ENCODE results near the gene CASP8. TPM values are rescaled to one million over a fixed set of nuclear protein-coding genes. Genes with fewer than 3 reads are reported as not detected.
A peak's percentile ranks its signal among the peaks of the same experiment; 100 is the strongest.

CASP8 gene
- total and polyA plus RNA-seq, 2 donors (not counting 1 experiment from before 2014, with no cell fraction given): 76.7 to 120 TPM

- peaks cover 67% of the 10 kb centered on the region for H3K79me2 ChIP-seq (ENCODE audit: control insufficient read depth, insufficient read depth, low read length)
- H3K4me1 Mint-ChIP-seq: peaks cover 38% of the 10 kb centered on the region
Measured at GRCh38 chr2:201270293-201271001, 10.1 kb downstream of the CASP8 start.

More at GRCh38 chr2:201270293-201271001, 10.1 kb downstream of the CASP8 start:
- Histone ChIP-seq H3K4me3 (ENCODE audit: control extremely low read depth in 1 of 5, extremely low read depth in 1 of 5, insufficient read depth in 1 of 5, low read depth in 2 of 5, low read length in 4 of 5) (no peak overlapping the region), H2AFZ (ENCODE audit: insufficient read depth, low read depth, low read length, poor library complexity, severe bottlenecking) (no peak overlapping the region), H3K4me1 (ENCODE audit: control insufficient read depth in 2 of 2, insufficient read depth in 2 of 2, low read length in 2 of 2) (peaks cover 2 to 3% of the 10 kb centered on the region in 2 donors), H3K27ac (ENCODE audit: low read length in 2 of 2) (no peak overlapping the region), H3K27me3 (replicated peaks in 1 of 4; ENCODE audit: control extremely low read depth in 1 of 4, control insufficient read depth in 3 of 4, insufficient read depth in 4 of 4, low read length in 3 of 4) (no peaks in the 10 kb centered on the region), H3K4me2 (replicated peaks; ENCODE audit: low read depth, low read length, poor library complexity, severe bottlenecking) (no peak overlapping the region), H3K36me3 (replicated peaks in 1 of 2; ENCODE audit: control extremely low read depth in 1 of 2, control insufficient read depth in 1 of 2, extremely low read depth in 1 of 2, insufficient read depth in 2 of 2, low read length in 1 of 2) (peaks cover 25 to 91% of the 10 kb centered on the region in 2 experiments), H3K9ac (ENCODE audit: low read length) (no peak overlapping the region), H4K20me1 (ENCODE audit: control insufficient read depth, insufficient read depth, low read length, poor library complexity, severe bottlenecking) (peaks cover 65% of the 10 kb centered on the region), H3K9me3 (ENCODE audit: control extremely low read depth in 1 of 3, control insufficient read depth in 2 of 3, insufficient read depth in 1 of 3, low read length in 2 of 3) (no peaks in the 10 kb centered on the region)
- TF ChIP-seq CTCF (IDR thresholded peaks at IDR 0.05) (no peak), EZH2 (IDR thresholded peaks at IDR 0.05; ENCODE audit: borderline replicate concordance, insufficient read depth, low read depth, low read length, poor library complexity, severe bottlenecking) (no peak)
- Mint-ChIP-seq H3K9me3 (ENCODE audit: insufficient read depth) (no peaks in the 10 kb centered on the region), H3K4me3 (no peak overlapping the region), H3K27ac (peak overlapping the region; percentile 46), H3K27me3 (no peaks in the 10 kb centered on the region)
- ChIA-PET POLR2A (interaction anchor here (0.6 kb wide), 1 partner anchor 951 kb away, joined by 3 read pairs; no protein-coding TSS in a partner anchor), CTCF (interaction anchor here (1.5 to 2.3 kb wide), 5 partner anchors 9 to 94 kb away, joined by 6 to 16 read pairs (median 7); partner anchors contain the start of genes CASP10 and CASP8)
- DNase-seq: no peak
- ATAC-seq (ENCODE audit: low read depth): no peak
- intact Hi-C loops (cut with micrococcal nuclease): no loop called here
- 95% methylated on average over 3 of the region's 9 CpGs for WGBS (ENCODE audit: insufficient coverage)

All from B cell (primary cell).